SIG-M5 treated with dmso at 0.1 percent for 504 hours (cell line): ENCODE measurements around the gene EIF3A.
A peak's percentile ranks its signal among the peaks of the same experiment; 100 is the strongest.
"Not testable (repeated sequence)": the region's sequence is repeated elsewhere in the genome, so short reads cannot be mapped to it uniquely, and the experiment has no call there.

Experiments used
- DNase-seq: peaks from one replicate; lab custom pipeline; 2025; ENCODE audit not compliant: unreplicated experiment; lab: John Stamatoyannopoulos, UW

EIF3A gene

GRCh38 chr10:119049777-119050176, 30.8 kb downstream of the EIF3A start:
- no peak for DNase-seq

- no peak for DNase-seq
These were observed 31.3 kb downstream of the EIF3A start for GRCh38 chr10:119049361-119049760.

GRCh38 chr10:119045561-119045960, 35.1 kb downstream of the EIF3A start:
- DNase-seq: no peak

GRCh38 chr10:119042169-119042568, 38.4 kb downstream of the EIF3A start:
- DNase-seq: no peak

GRCh38 chr10:119041326-119041725, 39.3 kb downstream of the EIF3A start:
- no peak for DNase-seq

GRCh38 chr10:119039161-119039560, 41.5 kb downstream of the EIF3A start:
- no peak for DNase-seq

- no peak for DNase-seq
These were observed 49.0 kb downstream of the EIF3A start for GRCh38 chr10:119031496-119032059.

- peak; percentile 75 for DNase-seq
These were observed 50.0 kb downstream of the EIF3A start for GRCh38 chr10:119030421-119031250.

GRCh38 chr10:119029613-119030420, 50.8 kb downstream of the EIF3A start, which contains the start of gene NANOS1:
Gene NANOS1 (plus strand): TSS chr10:119029714. CDS start chr10:119029802, 88 bp downstream.
- no peak for DNase-seq

GRCh38 chr10:119028900-119029612, 51.6 kb downstream of the EIF3A start:
- peak; percentile 76 for DNase-seq

GRCh38 chr10:119028445-119028899, 52.1 kb downstream of the EIF3A start:
- not testable (repeated sequence) for DNase-seq

- no peak for DNase-seq
These were observed 54.1 kb downstream of the EIF3A start for GRCh38 chr10:119026301-119027110.

- DNase-seq: no peak
These were observed 54.8 kb downstream of the EIF3A start for GRCh38 chr10:119025776-119026175.

GRCh38 chr10:119025336-119025735, 55.3 kb downstream of the EIF3A start:
- DNase-seq: no peak

- no peak for DNase-seq
These were observed 55.7 kb downstream of the EIF3A start for GRCh38 chr10:119024882-119025281.

GRCh38 chr10:119023553-119023868, 57.1 kb downstream of the EIF3A start:
- no peak for DNase-seq

GRCh38 chr10:119022846-119023552, 57.6 kb downstream of the EIF3A start:
- no peak for DNase-seq

- DNase-seq: no peak
These were observed 60.0 kb downstream of the EIF3A start for GRCh38 chr10:119020627-119020946.

- DNase-seq: no peak
These were observed 73.4 kb downstream of the EIF3A start for GRCh38 chr10:119007211-119007574.
